Measurements from ENCODE around the gene SLC35F3.
"Not testable (repeated sequence)": the region's sequence is repeated elsewhere in the genome, so short reads cannot be mapped to it uniquely, and the experiment has no call there.

SLC35F3 gene

DNA sequence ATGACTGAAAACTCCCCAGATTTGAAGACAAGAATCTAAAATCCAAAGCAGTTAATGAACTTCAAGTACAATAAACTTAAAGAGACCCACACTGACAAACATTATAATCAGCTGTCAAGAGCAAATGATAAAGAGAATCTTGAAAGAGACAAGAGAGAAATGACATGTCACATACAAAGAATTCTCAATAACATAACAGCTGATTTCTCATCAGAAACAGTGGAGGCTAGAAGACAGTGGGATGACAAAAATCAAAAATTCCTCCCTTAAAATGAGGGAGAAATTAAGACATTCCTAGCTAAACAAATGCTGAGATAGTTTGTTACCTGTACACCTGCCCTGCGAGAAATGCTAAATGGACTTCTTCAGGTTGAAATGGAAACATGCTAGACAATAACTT is 432.8 kb downstream of the SLC35F3 start:
- no peak for DNase-seq (ENCODE audit: low spot score)
- TF ChIP-seq, protein P1, sequence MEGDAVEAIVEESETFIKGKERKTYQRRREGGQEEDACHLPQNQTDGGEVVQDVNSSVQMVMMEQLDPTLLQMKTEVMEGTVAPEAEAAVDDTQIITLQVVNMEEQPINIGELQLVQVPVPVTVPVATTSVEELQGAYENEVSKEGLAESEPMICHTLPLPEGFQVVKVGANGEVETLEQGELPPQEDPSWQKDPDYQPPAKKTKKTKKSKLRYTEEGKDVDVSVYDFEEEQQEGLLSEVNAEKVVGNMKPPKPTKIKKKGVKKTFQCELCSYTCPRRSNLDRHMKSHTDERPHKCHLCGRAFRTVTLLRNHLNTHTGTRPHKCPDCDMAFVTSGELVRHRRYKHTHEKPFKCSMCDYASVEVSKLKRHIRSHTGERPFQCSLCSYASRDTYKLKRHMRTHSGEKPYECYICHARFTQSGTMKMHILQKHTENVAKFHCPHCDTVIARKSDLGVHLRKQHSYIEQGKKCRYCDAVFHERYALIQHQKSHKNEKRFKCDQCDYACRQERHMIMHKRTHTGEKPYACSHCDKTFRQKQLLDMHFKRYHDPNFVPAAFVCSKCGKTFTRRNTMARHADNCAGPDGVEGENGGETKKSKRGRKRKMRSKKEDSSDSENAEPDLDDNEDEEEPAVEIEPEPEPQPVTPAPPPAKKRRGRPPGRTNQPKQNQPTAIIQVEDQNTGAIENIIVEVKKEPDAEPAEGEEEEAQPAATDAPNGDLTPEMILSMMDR (IDR thresholded peaks at IDR 0.05; ENCODE audit: extremely low read depth, insufficient read depth, missing control alignments), result no peak
- in situ Hi-C loops (cut with MboI; ENCODE audit: low pct_unique_long_range_greater_than_20kb, low sequenced_read_pairs, unreplicated experiment), result no loop called here

DNA sequence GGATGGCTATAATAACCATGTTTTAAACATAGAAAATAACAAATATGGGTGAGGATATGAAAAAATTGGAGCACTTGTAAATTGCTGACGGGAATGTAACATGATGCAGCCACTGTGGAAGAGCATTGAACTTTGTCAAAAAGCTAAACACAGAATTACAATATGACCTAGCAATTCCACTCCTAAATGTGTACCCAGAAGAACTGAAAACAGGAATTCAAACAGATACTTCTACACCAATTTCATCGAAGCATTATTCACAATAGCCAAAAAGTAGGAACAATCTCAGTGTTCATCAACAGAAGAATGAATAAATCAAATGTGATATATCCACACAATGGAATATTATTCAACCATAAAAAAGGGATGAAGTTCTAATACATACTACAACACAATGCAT is 436.1 kb downstream of the SLC35F3 start:
- in situ Hi-C loops (cut with MboI; ENCODE audit: low pct_unique_long_range_greater_than_20kb, low sequenced_read_pairs, unreplicated experiment), result no loop called here

DNA sequence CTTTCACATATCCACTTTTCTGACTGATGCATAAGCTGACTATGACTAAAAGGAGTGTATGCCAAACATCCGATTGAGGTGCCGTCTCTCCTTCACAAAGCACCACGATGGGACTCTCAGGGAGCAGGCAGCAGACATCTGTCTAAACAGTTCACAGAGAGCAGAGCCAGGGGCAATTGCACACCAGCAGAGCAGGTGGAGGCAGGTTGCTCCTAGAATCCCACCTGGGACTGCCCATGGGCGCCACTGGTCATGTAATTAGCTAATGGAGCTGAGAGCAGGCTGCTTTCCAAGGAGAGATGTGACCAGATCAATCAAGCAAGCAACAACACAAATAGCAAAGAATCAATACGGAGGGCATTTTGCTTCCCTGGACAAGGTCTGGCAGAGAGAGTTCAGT is 438.3 kb downstream of the SLC35F3 start:
- TF ChIP-seq, protein P1 (IDR thresholded peaks at IDR 0.05; ENCODE audit: extremely low read depth, insufficient read depth, missing control alignments), result no peak
- DNase-seq (ENCODE audit: low spot score), result no peak
- in situ Hi-C loops (cut with MboI; ENCODE audit: low pct_unique_long_range_greater_than_20kb, low sequenced_read_pairs, unreplicated experiment), result no loop called here

More for the DNA sequence above, 436.1 kb downstream of the SLC35F3 start:
- DNase-seq (ENCODE audit: low spot score), result no peak
- TF ChIP-seq, protein P1 (IDR thresholded peaks at IDR 0.05; ENCODE audit: extremely low read depth, insufficient read depth, missing control alignments), result no peak

DNA sequence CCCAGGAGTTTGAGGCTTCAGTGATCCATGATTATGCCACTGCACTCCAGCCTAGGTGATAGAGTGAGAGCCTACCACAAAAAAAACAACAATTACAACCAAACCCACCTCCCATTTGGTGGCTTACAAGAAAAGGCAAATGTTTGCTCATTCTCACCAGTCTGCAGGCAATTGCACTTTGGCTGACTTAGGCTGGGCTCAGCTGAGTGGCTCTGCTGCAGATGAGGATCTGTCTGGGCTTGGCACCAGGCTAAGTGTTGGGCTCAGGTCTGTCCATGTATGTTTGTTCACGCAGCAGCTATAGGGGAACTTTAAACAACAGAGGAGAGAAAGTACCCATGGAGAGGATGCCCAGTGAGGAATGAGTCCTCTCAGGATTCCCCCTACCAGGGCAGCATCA is 440.8 kb downstream of the SLC35F3 start:
- in situ Hi-C loops (cut with MboI; ENCODE audit: low pct_unique_long_range_greater_than_20kb, low sequenced_read_pairs, unreplicated experiment), result no loop called here
- no peak for DNase-seq (ENCODE audit: low spot score)
- TF ChIP-seq, protein P1 (IDR thresholded peaks at IDR 0.05; ENCODE audit: extremely low read depth, insufficient read depth, missing control alignments), result no peak

DNA sequence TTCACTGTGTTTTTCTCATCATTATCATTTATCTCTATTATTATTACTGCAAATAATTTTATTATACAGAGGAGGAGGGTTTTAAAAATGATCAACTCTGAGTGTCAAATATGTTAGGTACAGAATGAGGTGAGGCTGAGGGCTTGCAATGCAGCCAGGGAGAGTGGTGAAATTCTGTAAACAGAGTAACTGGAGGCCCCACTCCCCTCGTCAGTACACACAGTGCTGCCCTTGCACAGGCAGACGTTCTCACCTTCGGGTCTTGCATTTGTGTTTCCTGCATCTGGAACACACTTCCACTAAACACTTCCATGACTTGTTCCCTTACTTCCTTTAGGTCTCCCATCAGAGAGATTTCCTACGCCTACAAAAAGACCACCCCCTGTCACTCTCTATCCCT is 444.5 kb downstream of the SLC35F3 start:
- no peak for DNase-seq (ENCODE audit: low spot score)
- TF ChIP-seq, protein P1 (IDR thresholded peaks at IDR 0.05; ENCODE audit: extremely low read depth, insufficient read depth, missing control alignments), result no peak
- in situ Hi-C loops (cut with MboI; ENCODE audit: low pct_unique_long_range_greater_than_20kb, low sequenced_read_pairs, unreplicated experiment), result no loop called here

DNA sequence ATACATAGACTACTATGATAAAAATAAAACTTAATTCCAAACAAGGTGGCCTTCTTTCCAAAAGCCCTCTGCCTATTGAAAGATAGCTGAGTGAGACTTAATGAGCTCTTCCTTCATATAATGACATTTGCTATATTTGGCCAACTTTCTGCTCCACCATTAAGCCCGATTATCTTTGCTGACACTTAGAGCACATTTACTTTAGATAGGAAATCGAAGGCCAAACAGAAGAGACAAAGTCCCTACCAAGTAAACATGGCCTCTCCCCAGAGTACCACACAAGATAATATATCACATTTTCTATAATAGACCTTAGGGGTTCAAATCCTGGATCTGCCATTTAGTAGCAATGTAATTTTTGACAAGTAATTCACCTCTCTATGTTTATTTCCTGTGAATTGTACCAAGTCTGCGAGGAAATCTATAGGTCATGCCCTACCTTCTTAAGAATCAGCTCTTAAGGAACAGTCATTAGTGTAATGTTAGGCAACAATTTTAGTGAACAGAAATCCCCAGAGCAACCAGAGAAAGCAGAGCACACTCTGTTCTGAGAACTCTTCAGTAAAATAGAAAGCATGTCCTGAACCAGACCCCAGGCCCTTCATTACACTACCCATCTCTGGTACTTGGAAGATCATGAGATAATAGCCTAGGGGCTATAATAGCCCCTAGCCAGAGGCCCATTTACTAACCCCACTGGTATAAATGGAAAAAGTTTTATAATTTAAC is 451.5 kb downstream of the SLC35F3 start:
- TF ChIP-seq, protein P1 (IDR thresholded peaks at IDR 0.05; ENCODE audit: extremely low read depth, insufficient read depth, missing control alignments), result no peak
- in situ Hi-C loops (cut with MboI; ENCODE audit: low pct_unique_long_range_greater_than_20kb, low sequenced_read_pairs, unreplicated experiment), result no loop called here
- DNase-seq (ENCODE audit: low spot score), result no peak

DNA sequence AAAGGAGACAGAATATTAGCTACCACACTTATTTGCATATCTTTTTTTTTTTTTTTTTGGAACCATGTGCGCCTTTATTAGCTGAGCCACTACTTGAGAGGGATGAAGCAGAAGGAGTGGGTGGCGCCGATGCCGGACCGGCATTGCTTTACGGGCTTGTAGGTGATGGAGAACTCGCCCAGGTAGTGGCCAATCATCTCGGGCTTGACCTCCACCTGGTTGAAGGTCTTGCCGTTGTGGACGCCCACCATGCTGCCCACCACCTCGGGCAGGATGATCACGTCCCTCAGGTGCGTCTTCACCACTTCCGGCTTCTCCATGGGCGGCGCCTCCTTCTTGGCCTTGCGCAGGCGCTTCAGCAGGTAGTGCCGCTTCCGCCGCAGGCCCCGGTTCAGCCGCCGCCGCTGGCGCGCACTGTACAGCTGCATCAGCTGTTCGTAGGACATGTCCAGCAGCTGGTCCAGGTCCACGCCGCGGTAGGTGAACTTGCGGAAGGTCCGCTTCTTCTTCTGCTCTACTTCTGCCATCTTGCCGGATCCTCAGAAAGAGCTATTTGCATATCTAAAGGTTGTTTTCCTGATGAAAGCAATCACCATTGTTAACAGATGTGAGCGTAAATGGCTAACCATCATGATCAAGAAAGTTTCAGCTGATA is 452.3 kb downstream of the SLC35F3 start:
- in situ Hi-C loops (cut with MboI; ENCODE audit: low pct_unique_long_range_greater_than_20kb, low sequenced_read_pairs, unreplicated experiment); DNase-seq (ENCODE audit: low spot score): not testable (repeated sequence)
